B cell (primary cell): Measurements from ENCODE around the gene DDR1. TPM values are rescaled to one million over a fixed set of nuclear protein-coding genes. Genes with fewer than 3 reads are reported as not detected.

ENCODE experiments used
- ATAC-seq: fragments of 200-7000 bp; cut with Tn5 transposase; one replicate; pipeline ENCODE4 v1.10.0; 2021; ENCODE audit warnings: low read depth, mild to moderate bottlenecking, moderate number of reproducible peaks, moderate library complexity
- CTCF ChIA-PET: fragments of 350-600 bp; sonication (Branson Sonifier 250); formaldehyde crosslinking; loops from one replicate; lab custom pipeline; 2021; ENCODE audit warnings: antibody characterized with exemption, inconsistent platforms; lab: Charles Lee
- POLR2A ChIA-PET: fragments of 350-600 bp; sonication (Branson Sonifier 250); formaldehyde crosslinking; loops from one replicate; lab custom pipeline; 2021; ENCODE audit warnings: antibody characterized with exemption; lab: Charles Lee
- DNase-seq: peaks from one replicate; pipeline ENCODE4 v3.0.0; 2013
- H2AFZ ChIP-seq: 2 replicates; pipeline ENCODE4 v1.6.1; 2012; ENCODE audit warnings: mild to moderate bottlenecking, low read depth, low read length; ENCODE audit not compliant: insufficient read depth, poor library complexity, severe bottlenecking
- H3K27ac ChIP-seq, 2 donors: 1 replicate in 1 of 2; 2 replicates in 1 of 2; pipeline ENCODE4 v1.5.1; 2012 to 2013; ENCODE audit warnings: low read length in 2 of 2, mild to moderate bottlenecking in 2 of 2, moderate library complexity in 1 of 2
- H3K27me3 ChIP-seq, 4 experiments: fragments of 200-600 bp in 1 of 4; sonication (generic) in 1 of 4; replicated peaks in 1 of 4; 1 replicate in 2 of 4; 2 replicates in 2 of 4; pipeline versions ENCODE4 v1.6.1 to v1.7.0; 2013 to 2016; ENCODE audit warnings: low read length in 3 of 4, mild to moderate bottlenecking in 2 of 4, mixed read lengths in 1 of 4, moderate library complexity in 1 of 4; ENCODE audit not compliant: insufficient read depth in 4 of 4, control insufficient read depth in 3 of 4; ENCODE audit errors: control extremely low read depth in 1 of 4
- H3K36me3 ChIP-seq, 2 experiments: replicated peaks in 1 of 2; 1 replicate in 1 of 2; 2 replicates in 1 of 2; pipeline versions ENCODE4 v1.6.1 to v1.7.1; 2013; ENCODE audit warnings: low read length in 1 of 2; ENCODE audit not compliant: insufficient read depth in 2 of 2, control insufficient read depth in 1 of 2; ENCODE audit errors: control extremely low read depth in 1 of 2, extremely low read depth in 1 of 2
- H3K4me1 ChIP-seq, 2 donors: fragments of 200-600 bp in 1 of 2; sonication (generic) in 1 of 2; 1 replicate in 1 of 2; 2 replicates in 1 of 2; pipeline versions ENCODE4 v1.5.1 to v1.6.1; 2013 to 2017; ENCODE audit warnings: low read length in 2 of 2; ENCODE audit not compliant: control insufficient read depth in 2 of 2, insufficient read depth in 2 of 2
- H3K4me2 ChIP-seq: replicated peaks from 2 replicates; pipeline ENCODE3; 2012; ENCODE audit warnings: mild to moderate bottlenecking, low read depth, low read length; ENCODE audit not compliant: poor library complexity, severe bottlenecking
- H3K4me3 ChIP-seq, 5 experiments: fragments of 200-600 bp in 1 of 5; sonication (generic) in 1 of 5; 1 replicate in 3 of 5; 2 replicates in 2 of 5; pipeline versions ENCODE4 v1.5.1 to v1.7.0; 2011 to 2016; ENCODE audit warnings: low read length in 4 of 5, mild to moderate bottlenecking in 4 of 5, low read depth in 2 of 5, control low read depth in 1 of 5, moderate library complexity in 1 of 5; ENCODE audit not compliant: insufficient read depth in 1 of 5; ENCODE audit errors: control extremely low read depth in 1 of 5, extremely low read depth in 1 of 5
- H3K79me2 ChIP-seq: fragments of 200-600 bp; sonication (generic); one replicate; pipeline ENCODE4 v1.6.0; 2016; ENCODE audit warnings: low read length; ENCODE audit not compliant: control insufficient read depth, insufficient read depth
- H3K9ac ChIP-seq: fragments of 200-600 bp; sonication (generic); 2 replicates; pipeline ENCODE4 v1.6.1; 2017; ENCODE audit warnings: mild to moderate bottlenecking, low read length, moderate library complexity
- H3K9me3 ChIP-seq, 3 donors: one replicate each; pipeline versions ENCODE4 v1.6.1 to v1.7.1; 2013; ENCODE audit warnings: low read length in 2 of 3; ENCODE audit not compliant: control insufficient read depth in 2 of 3, insufficient read depth in 1 of 3; ENCODE audit errors: control extremely low read depth in 1 of 3
- H4K20me1 ChIP-seq: 2 replicates; pipeline ENCODE4 v1.6.0; 2012; ENCODE audit warnings: mild to moderate bottlenecking, low read length; ENCODE audit not compliant: insufficient read depth, control insufficient read depth, poor library complexity, severe bottlenecking
- H3K27ac Mint-ChIP-seq: one replicate; pipeline ENCODE4 v1.8.0; 2021; ENCODE audit warnings: mixed read lengths
- H3K27me3 Mint-ChIP-seq: one replicate; pipeline ENCODE4 v1.8.0; 2021; ENCODE audit warnings: mixed read lengths
- H3K4me1 Mint-ChIP-seq: one replicate; pipeline ENCODE4 v1.8.0; 2021; ENCODE audit warnings: mixed read lengths
- H3K4me3 Mint-ChIP-seq: one replicate; pipeline ENCODE4 v1.8.0; 2021; ENCODE audit warnings: mixed read lengths
- H3K9me3 Mint-ChIP-seq: one replicate; pipeline ENCODE4 v1.8.0; 2022; ENCODE audit warnings: mixed read lengths; ENCODE audit not compliant: insufficient read depth
- EZH2 ChIP-seq: IDR thresholded peaks from 2 replicates; pipeline ENCODE4 v1.6.1; 2012; ENCODE audit warnings: borderline replicate concordance, low read depth, mild to moderate bottlenecking, moderate library complexity, low read length; ENCODE audit not compliant: insufficient read depth, poor library complexity, severe bottlenecking
- WGBS: methylation state at CpG from one replicate; pipeline ENCODE4 v1.1.5; 2013; ENCODE audit warnings: missing lambda C conversion rate; ENCODE audit not compliant: insufficient coverage; 5-methylcytosine and 5-hydroxymethylcytosine counted together
- intact Hi-C: fragments of 100-400 bp; cut with micrococcal nuclease; formaldehyde crosslinking; loops from one replicate; pipeline ENCODE4 v1.10.0; 2022
- polyA plus RNA-seq: library from polyadenylated mRNA; depleted of rRNA; stranded (reverse); fragments of >200 nt; gene quantifications from 2 replicates; pipeline ENCODE4 v1.2.3, GENCODE V29; 2012
- total RNA-seq, 2 donors: library from RNA; stranded (reverse); fragments of 120-200 nt in 1 of 2; gene quantifications; 1 replicate in 1 of 2; 2 replicates in 1 of 2; pipeline versions ENCODE4 v1.2.3 to v1.2.4, GENCODE V29; 2013 to 2022
- TF ChIP-seq, protein P1 (sequence below): fragments of 200-600 bp; IDR thresholded peaks from one replicate; pipeline ENCODE4 v1.8.0; 2022; ENCODE audit warnings: antibody characterized with exemption, mild to moderate bottlenecking

Gene DDR1
- total and polyA plus RNA-seq, 2 donors (not counting 1 experiment from before 2014, with no cell fraction given): 28.8 to 61.7 TPM

- Mint-ChIP-seq H3K4me3 (no peak overlapping the region), H3K27ac (no peak overlapping the region), H3K27me3 (no peaks in the 10 kb centered on the region), H3K9me3 (no peaks in the 10 kb centered on the region), H3K4me1 (peaks cover 5% of the 10 kb centered on the region)
- Histone ChIP-seq H3K79me2 (peaks cover 50% of the 10 kb centered on the region), H3K27me3 (no peaks in the 10 kb centered on the region), H3K4me3 (no peak overlapping the region), H3K27ac (no peak overlapping the region), H3K9me3 (no peaks in the 10 kb centered on the region), H3K9ac (no peak overlapping the region), H3K4me2 (no peak overlapping the region), H3K4me1 (peaks cover 3 to 5% of the 10 kb centered on the region in 2 donors), H2AFZ (no peak overlapping the region), H3K36me3 (peaks cover 0 to 64% of the 10 kb centered on the region in 2 experiments), H4K20me1 (peaks cover 58% of the 10 kb centered on the region)
- TF ChIP-seq, protein P1, sequence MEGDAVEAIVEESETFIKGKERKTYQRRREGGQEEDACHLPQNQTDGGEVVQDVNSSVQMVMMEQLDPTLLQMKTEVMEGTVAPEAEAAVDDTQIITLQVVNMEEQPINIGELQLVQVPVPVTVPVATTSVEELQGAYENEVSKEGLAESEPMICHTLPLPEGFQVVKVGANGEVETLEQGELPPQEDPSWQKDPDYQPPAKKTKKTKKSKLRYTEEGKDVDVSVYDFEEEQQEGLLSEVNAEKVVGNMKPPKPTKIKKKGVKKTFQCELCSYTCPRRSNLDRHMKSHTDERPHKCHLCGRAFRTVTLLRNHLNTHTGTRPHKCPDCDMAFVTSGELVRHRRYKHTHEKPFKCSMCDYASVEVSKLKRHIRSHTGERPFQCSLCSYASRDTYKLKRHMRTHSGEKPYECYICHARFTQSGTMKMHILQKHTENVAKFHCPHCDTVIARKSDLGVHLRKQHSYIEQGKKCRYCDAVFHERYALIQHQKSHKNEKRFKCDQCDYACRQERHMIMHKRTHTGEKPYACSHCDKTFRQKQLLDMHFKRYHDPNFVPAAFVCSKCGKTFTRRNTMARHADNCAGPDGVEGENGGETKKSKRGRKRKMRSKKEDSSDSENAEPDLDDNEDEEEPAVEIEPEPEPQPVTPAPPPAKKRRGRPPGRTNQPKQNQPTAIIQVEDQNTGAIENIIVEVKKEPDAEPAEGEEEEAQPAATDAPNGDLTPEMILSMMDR: no peak
- no peak for TF ChIP-seq EZH2
- intact Hi-C loops: no loop called here
- no peak for ATAC-seq
- 88% methylated on average over 19 of the region's 21 CpGs for WGBS
- DNase-seq: no peak
- POLR2A ChIA-PET: no interaction called here
- CTCF ChIA-PET: interaction anchor here (1.5 kb wide), 1 partner anchor 70 kb away, joined by 3 read pairs; no protein-coding TSS in a partner anchor
Measured at GRCh38 chr6:30891816-30892538, 7.7 kb downstream of the DDR1 start.

- no peak overlapping the region for H3K9ac ChIP-seq
- H2AFZ ChIP-seq: no peak overlapping the region
- CTCF ChIA-PET: no interaction called here
- H3K4me2 ChIP-seq: no peak overlapping the region
- no peak overlapping the region for H3K4me3 ChIP-seq
- peaks cover 0 to under 1% of the 10 kb centered on the region in 2 donors for H3K4me1 ChIP-seq
- Mint-ChIP-seq H3K27ac (no peak overlapping the region), H3K9me3 (no peaks in the 10 kb centered on the region), H3K4me3 (no peak overlapping the region), H3K27me3 (no peaks in the 10 kb centered on the region), H3K4me1 (peaks cover under 1% of the 10 kb centered on the region)
- H3K9me3 ChIP-seq: no peaks in the 10 kb centered on the region
- H3K36me3 ChIP-seq: peaks cover 0 to 72% of the 10 kb centered on the region in 2 experiments
- TF ChIP-seq EZH2: no peak
- TF ChIP-seq, protein P1: no peak
- peaks cover 41% of the 10 kb centered on the region for H3K79me2 ChIP-seq
- WGBS: 96% methylated on average over 14 of the region's 16 CpGs
- no peak for DNase-seq
- H3K27ac ChIP-seq: no peak overlapping the region
- intact Hi-C loops: no loop called here
- H4K20me1 ChIP-seq: peaks cover 56% of the 10 kb centered on the region
- no peak for ATAC-seq
- no peaks in the 10 kb centered on the region for H3K27me3 ChIP-seq
- POLR2A ChIA-PET: no interaction called here
Measured at GRCh38 chr6:30893001-30893591, 8.8 kb downstream of the DDR1 start.
